ENCODE results near the gene MRPL46. TPM values are rescaled to one million over a fixed set of nuclear protein-coding genes. Genes with fewer than 3 reads are reported as not detected.

MRPL46 gene
- total and polyA plus RNA-seq, 8 donors, result 18.4 to 61.2 (median 38.7) TPM

DNA sequence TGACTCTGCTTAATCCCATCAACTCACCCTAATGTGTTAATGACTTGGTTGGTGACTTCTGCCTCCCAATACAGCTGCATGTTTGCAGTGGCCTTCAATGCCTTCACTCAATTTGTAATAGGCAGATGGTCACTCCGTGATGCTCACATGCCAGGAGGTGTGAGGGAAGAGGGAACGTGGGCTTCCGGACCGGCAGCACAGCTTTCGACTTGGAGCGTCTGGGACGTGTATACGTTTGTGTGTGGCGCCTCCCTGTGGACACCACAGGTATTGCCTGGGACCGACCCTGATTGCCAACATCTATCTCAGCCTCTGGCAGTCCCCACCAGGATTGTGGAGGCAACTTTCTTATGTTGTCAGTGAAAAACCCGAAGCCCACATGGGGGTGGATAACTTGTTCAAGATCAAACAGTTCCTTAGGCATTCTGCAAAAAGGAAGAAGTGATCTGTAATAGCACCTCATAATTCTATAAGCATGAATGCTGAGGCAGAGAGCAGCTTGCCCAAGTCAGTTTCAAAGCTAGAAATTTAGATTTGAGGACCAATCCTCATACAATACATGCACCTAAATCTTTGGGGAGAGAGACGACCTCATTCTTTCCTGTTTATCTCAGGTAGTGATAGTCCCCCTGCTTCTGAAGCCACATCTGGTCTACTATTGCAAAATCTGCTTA is 16.9 kb downstream of the MRPL46 start:
- DNase-seq, result peak; percentile 51 to 79
- TF ChIP-seq POLR2A (IDR thresholded peaks at IDR 0.05), result no peak
- no peak for TF ChIP-seq EP300 (IDR thresholded peaks at IDR 0.05)
- TF ChIP-seq, protein P1, sequence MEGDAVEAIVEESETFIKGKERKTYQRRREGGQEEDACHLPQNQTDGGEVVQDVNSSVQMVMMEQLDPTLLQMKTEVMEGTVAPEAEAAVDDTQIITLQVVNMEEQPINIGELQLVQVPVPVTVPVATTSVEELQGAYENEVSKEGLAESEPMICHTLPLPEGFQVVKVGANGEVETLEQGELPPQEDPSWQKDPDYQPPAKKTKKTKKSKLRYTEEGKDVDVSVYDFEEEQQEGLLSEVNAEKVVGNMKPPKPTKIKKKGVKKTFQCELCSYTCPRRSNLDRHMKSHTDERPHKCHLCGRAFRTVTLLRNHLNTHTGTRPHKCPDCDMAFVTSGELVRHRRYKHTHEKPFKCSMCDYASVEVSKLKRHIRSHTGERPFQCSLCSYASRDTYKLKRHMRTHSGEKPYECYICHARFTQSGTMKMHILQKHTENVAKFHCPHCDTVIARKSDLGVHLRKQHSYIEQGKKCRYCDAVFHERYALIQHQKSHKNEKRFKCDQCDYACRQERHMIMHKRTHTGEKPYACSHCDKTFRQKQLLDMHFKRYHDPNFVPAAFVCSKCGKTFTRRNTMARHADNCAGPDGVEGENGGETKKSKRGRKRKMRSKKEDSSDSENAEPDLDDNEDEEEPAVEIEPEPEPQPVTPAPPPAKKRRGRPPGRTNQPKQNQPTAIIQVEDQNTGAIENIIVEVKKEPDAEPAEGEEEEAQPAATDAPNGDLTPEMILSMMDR (IDR thresholded peaks at IDR 0.05), result peak in 5 of 7 experiments; percentile 17 to 47 (median 30)
- TF ChIP-seq POLR2AphosphoS5 (IDR thresholded peaks at IDR 0.05), result no peak
- intact Hi-C loops (cut with DNase I; ENCODE audit: low total_unique reads), result no loop called here
- 2 to 5% (median 4%) methylated on average over 12 of the region's 12 CpGs for WGBS, 5 donors
- H3K36me3 ChIP-seq, result no peaks in the 10 kb centered on the region
- peaks cover 5 to 13% (median 11%) of the 10 kb centered on the region in 4 donors for H3K4me1 ChIP-seq
- peaks cover 0 to 9% (median 7%) of the 10 kb centered on the region in 3 donors for H3K27me3 ChIP-seq
- H3K27ac ChIP-seq, result no peak overlapping the region
- no peak overlapping the region for H3K4me3 ChIP-seq
- H3K9me3 ChIP-seq, result no peaks in the 10 kb centered on the region

DNA sequence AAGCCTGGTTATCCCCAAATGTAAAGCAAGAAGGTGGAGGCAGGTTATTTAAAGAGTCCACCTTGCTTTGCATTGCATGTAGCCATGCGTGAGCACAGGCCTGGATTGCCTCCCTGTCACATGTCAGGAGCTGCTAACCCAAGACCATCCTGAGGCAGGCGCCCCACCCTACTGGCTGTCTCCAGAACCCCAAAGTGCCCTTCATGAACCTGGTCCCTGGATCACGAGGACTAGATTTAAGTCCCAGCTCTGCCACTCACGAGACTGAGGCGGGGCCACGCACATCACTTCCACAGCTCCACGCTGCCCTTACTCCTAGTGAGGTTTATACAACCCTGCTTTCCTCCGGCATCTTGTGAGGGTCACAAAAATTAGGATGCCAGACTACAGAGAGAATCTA is 17.6 kb downstream of the MRPL46 start:
- no peak overlapping the region for H3K27ac ChIP-seq
- H3K4me1 ChIP-seq, result peaks cover 0 to 6% (median 4%) of the 10 kb centered on the region in 4 donors
- H3K27me3 ChIP-seq, result peaks cover 0 to 9% (median 7%) of the 10 kb centered on the region in 3 donors
- intact Hi-C loops (cut with DNase I; ENCODE audit: low total_unique reads), result no loop called here
- 82 to 89% (median 86%) methylated on average over 7 to 8 of the region's 8 CpGs for WGBS, 5 donors
- no peak overlapping the region for H3K4me3 ChIP-seq
- no peaks in the 10 kb centered on the region for H3K9me3 ChIP-seq
- TF ChIP-seq EP300 (IDR thresholded peaks at IDR 0.05), result no peak
- TF ChIP-seq POLR2A (IDR thresholded peaks at IDR 0.05), result no peak
- no peak for TF ChIP-seq POLR2AphosphoS5 (IDR thresholded peaks at IDR 0.05)
- TF ChIP-seq, protein P1 (IDR thresholded peaks at IDR 0.05), result no peak
- H3K36me3 ChIP-seq, result no peaks in the 10 kb centered on the region
- DNase-seq, result no peak

DNA sequence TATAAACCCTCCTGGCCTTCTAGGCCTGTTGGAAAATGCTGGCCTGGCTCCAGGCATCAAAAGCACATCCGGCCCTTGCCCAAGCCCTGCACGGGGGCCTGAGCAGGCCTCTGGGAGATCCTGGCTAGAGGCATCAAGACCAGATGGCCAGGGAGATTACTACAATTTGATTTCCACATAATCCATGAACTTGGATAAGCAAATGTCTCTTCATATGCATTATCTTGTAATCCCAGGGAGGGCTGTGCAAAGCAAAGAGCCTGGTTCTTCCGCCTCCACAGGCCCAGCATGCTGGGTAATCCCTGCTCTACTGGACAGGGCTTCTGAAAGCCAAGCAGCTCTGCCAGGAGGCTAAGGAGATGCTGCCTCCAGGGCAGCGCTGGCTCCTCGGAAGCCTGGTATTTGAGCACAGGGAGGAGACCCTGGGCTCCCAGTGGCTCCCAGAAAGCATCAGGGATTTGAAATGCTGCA is 18.2 kb downstream of the MRPL46 start:
- H3K4me1 ChIP-seq, result peaks cover 0 to 3% (median 1%) of the 10 kb centered on the region in 4 donors
- intact Hi-C loops (cut with DNase I; ENCODE audit: low total_unique reads), result no loop called here
- WGBS, 5 donors, result 72 to 83% (median 80%) methylated on average over 5 of the region's 5 CpGs
- TF ChIP-seq POLR2A (IDR thresholded peaks at IDR 0.05), result no peak
- TF ChIP-seq, protein P1 (IDR thresholded peaks at IDR 0.05), result no peak
- no peak for TF ChIP-seq EP300 (IDR thresholded peaks at IDR 0.05)
- TF ChIP-seq POLR2AphosphoS5 (IDR thresholded peaks at IDR 0.05), result no peak
- peaks cover 0 to 2% (median under 1%) of the 10 kb centered on the region in 4 donors for H3K9me3 ChIP-seq
- peak in 1 of 2 donors; percentile 23 for DNase-seq
- H3K27ac ChIP-seq, result no peak overlapping the region
- no peak overlapping the region for H3K4me3 ChIP-seq
- H3K36me3 ChIP-seq, result no peaks in the 10 kb centered on the region
- peaks cover 0 to 9% (median 7%) of the 10 kb centered on the region in 3 donors for H3K27me3 ChIP-seq

DNA sequence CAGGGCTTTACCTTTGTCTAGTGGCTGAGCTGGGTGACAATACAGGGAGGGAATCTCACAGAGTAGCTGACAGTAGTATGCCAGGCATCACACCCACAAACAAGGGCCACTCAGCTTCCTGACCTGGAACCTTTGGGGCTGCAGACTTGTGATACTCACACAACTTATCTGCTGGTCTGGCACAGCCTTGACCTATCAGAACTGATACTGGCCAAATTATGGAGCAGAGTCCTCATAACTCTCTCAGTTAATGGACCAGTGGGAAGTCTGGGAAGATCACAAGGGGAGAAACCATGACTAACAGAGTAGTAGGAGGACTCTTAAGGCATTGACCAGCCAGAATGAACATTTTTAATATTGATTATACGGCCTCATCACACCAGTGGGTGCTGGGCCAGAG is 19.4 kb downstream of the MRPL46 start:
- intact Hi-C loops (cut with DNase I; ENCODE audit: low total_unique reads), result no loop called here
- no peak for DNase-seq
- H3K9me3 ChIP-seq, result peaks cover 0 to 14% (median 10%) of the 10 kb centered on the region in 4 donors
- no peak overlapping the region for H3K27ac ChIP-seq
- H3K4me1 ChIP-seq, result peaks cover 0 to 3% (median 1%) of the 10 kb centered on the region in 4 donors
- H3K27me3 ChIP-seq, result peaks cover 0 to 9% (median 7%) of the 10 kb centered on the region in 3 donors
- 53 to 85% (median 75%) methylated on average over 1 of the region's 1 CpG for WGBS, 5 donors
- H3K36me3 ChIP-seq, result no peaks in the 10 kb centered on the region
- TF ChIP-seq EP300 (IDR thresholded peaks at IDR 0.05), result no peak
- no peak for TF ChIP-seq POLR2AphosphoS5 (IDR thresholded peaks at IDR 0.05)
- TF ChIP-seq, protein P1 (IDR thresholded peaks at IDR 0.05), result no peak
- TF ChIP-seq POLR2A (IDR thresholded peaks at IDR 0.05), result no peak
- no peak overlapping the region for H3K4me3 ChIP-seq

All from stomach (tissue), 9 donors.